GM12878 (cell line): ENCODE data around the gene DMRTB1. TPM values are rescaled to one million over a fixed set of nuclear protein-coding genes. Genes with fewer than 3 reads are reported as not detected.

ENCODE experiments used
- ATAC-seq: fragments of 200-7000 bp; cut with Tn5 transposase; 3 replicates; pipeline ENCODE4 v1.9.1; 2020; ENCODE audit warnings: mild to moderate bottlenecking, moderate library complexity
- BruUV-seq: library from RNA; stranded (reverse); fragments of 400-500 nt; replicated peaks from 2 replicates; lab custom pipeline; 2021; lab: Mats Ljungman, UMichigan
- CTCF ChIA-PET: fragments of 300-600 bp; sonication (Branson Sonifier 250); formaldehyde crosslinking; extraction: SDS; loops from one replicate; lab custom pipeline; 2021; ENCODE audit warnings: inconsistent platforms; lab: Yijun Ruan, JAX
- POLR2A ChIA-PET: fragments of 350-600 bp; formaldehyde crosslinking; extraction: SDS; loops from one replicate; lab custom pipeline; 2021; ENCODE audit warnings: inconsistent platforms; lab: Charles Lee
- RAD21 ChIA-PET: fragments of 300-600 bp; sonication (Branson Sonifier 250); formaldehyde crosslinking; loops from one replicate; lab custom pipeline; 2023; ENCODE audit warnings: antibody characterized with exemption; ENCODE audit not compliant: unreplicated experiment; lab: Charles Lee
- SMC1A ChIA-PET: fragments of 300-600 bp; sonication (Branson Sonifier 250); formaldehyde crosslinking; loops from one replicate; lab custom pipeline; 2023; ENCODE audit not compliant: unreplicated experiment, uncharacterized antibody; lab: Charles Lee
- DNase-seq: peaks from one replicate; pipeline ENCODE4 v3.0.0-alpha.2; 2011; ENCODE audit warnings: low read depth, low spot score
- FAIRE-seq: peaks from 3 replicates; lab custom pipeline; 2011; peaks lifted over from hg19 to GRCh38; lab: Jason Lieb, UNC
- H2AFZ ChIP-seq: 2 replicates; pipeline ENCODE4 v1.6.0; 2011; ENCODE audit warnings: low read depth, low read length, control low read depth; ENCODE audit not compliant: control insufficient read depth
- H3K27ac ChIP-seq: 2 replicates; pipeline ENCODE4 v1.5.1; 2011; ENCODE audit warnings: control low read depth; ENCODE audit not compliant: control insufficient read depth, insufficient read depth
- H3K27me3 ChIP-seq, 2 experiments: replicated peaks in 1 of 2; 2 replicates each; pipeline versions ENCODE4 v1.6.0 to v1.6.1; 2011; ENCODE audit warnings: low read length in 1 of 2; ENCODE audit not compliant: control insufficient read depth in 2 of 2, insufficient read depth in 2 of 2
- H3K36me3 ChIP-seq, 2 experiments: 2 replicates each; pipeline ENCODE4 v1.5.1; 2011; ENCODE audit warnings: low read length in 1 of 2; ENCODE audit not compliant: control insufficient read depth in 2 of 2, insufficient read depth in 2 of 2
- H3K4me1 ChIP-seq: 2 replicates; pipeline ENCODE4 v1.6.1; 2011; ENCODE audit warnings: mild to moderate bottlenecking, low read length, moderate library complexity, mixed read lengths; ENCODE audit not compliant: control insufficient read depth, insufficient read depth
- H3K4me2 ChIP-seq: 2 replicates; pipeline ENCODE4 v1.6.0; 2011; ENCODE audit warnings: control low read depth; ENCODE audit not compliant: control insufficient read depth, insufficient read depth
- H3K4me3 ChIP-seq: fragments of 200-600 bp; sonication (generic); 2 replicates; pipeline ENCODE4 v1.5.1; 2016
- H3K79me2 ChIP-seq: 2 replicates; pipeline ENCODE4 v1.6.0; 2011; ENCODE audit warnings: low read length; ENCODE audit not compliant: control insufficient read depth, insufficient read depth
- H3K9ac ChIP-seq: 2 replicates; pipeline ENCODE4 v1.8.0; 2011; ENCODE audit warnings: low read length, control low read depth, mixed read lengths; ENCODE audit not compliant: control insufficient read depth, insufficient read depth
- H3K9me3 ChIP-seq: replicated peaks from 3 replicates; pipeline ENCODE4 v1.5.1; 2011; ENCODE audit warnings: mild to moderate bottlenecking, low read length; ENCODE audit not compliant: control insufficient read depth, insufficient read depth
- H4K20me1 ChIP-seq: 2 replicates; pipeline ENCODE4 v1.6.0; 2011; ENCODE audit not compliant: control insufficient read depth, insufficient read depth
- SMC3 ChIP-seq: IDR thresholded peaks from 2 replicates; pipeline ENCODE4 v1.6.1; 2011; ENCODE audit warnings: low read length, improper control_type of control experiment, borderline replicate concordance
- WGBS: methylation state at CpG from one replicate; pipeline ENCODE4 v1.1.6; 2016; ENCODE audit warnings: low lambda C conversion rate; ENCODE audit not compliant: insufficient replicate concordance, insufficient coverage; ENCODE audit errors: missing lambda C conversion rate; 5-methylcytosine and 5-hydroxymethylcytosine counted together
- in situ Hi-C: fragments of 300-500 bp; cut with MboI; formaldehyde crosslinking; loops from 9 replicates; pipeline ENCODE4 v1.14.3; 2018; ENCODE audit warnings: mixed read lengths
- intact Hi-C: fragments of 100-400 bp; cut with micrococcal nuclease; formaldehyde crosslinking; loops from one replicate; pipeline ENCODE4 v1.14.2; 2022; ENCODE audit not compliant: unreplicated experiment
- polyA plus RNA-seq, 11 experiments: library from polyadenylated mRNA; depleted of rRNA in 4 of 11; unstranded in 6 of 11; stranded (reverse) in 5 of 11; fragments of >200 nt; fragmentation: Nextera tagmentation in 4 of 11; fragmentation: Illumina TruSeq in 1 of 11; extraction: Ambion mirVana in 4 of 11; extraction: Trizol in 1 of 11; gene quantifications; 1 replicate in 1 of 11; 2 replicates in 10 of 11; pipeline versions ENCODE4 v1.2.1 to v1.2.3, GENCODE V29; 2011 to 2016; ENCODE audit warnings: inconsistent platforms in 2 of 11, missing spikeins in 2 of 11, low read depth in 1 of 11
- total RNA-seq, 4 experiments: library from RNA; depleted of rRNA in 3 of 4; stranded (reverse); fragments of >200 nt in 3 of 4; fragmentation: Illumina TruSeq in 1 of 4; extraction: Trizol in 1 of 4; gene quantifications; 2 replicates each; pipeline versions ENCODE4 v1.2.1 to v1.2.3, GENCODE V29; 2013 to 2021
- TF ChIP-seq, protein P1 (sequence below): fragments of 450-650 bp; formaldehyde crosslinking; IDR thresholded peaks from 2 replicates; pipeline ENCODE4 v1.4.0; 2022; ENCODE audit warnings: mild to moderate bottlenecking, moderate library complexity

The DMRTB1 gene
- total and polyA plus RNA-seq, 10 of the 15 experiments (the other 5 are each of a cell fraction or from before 2014, with no cell fraction given): not detected

DNA sequence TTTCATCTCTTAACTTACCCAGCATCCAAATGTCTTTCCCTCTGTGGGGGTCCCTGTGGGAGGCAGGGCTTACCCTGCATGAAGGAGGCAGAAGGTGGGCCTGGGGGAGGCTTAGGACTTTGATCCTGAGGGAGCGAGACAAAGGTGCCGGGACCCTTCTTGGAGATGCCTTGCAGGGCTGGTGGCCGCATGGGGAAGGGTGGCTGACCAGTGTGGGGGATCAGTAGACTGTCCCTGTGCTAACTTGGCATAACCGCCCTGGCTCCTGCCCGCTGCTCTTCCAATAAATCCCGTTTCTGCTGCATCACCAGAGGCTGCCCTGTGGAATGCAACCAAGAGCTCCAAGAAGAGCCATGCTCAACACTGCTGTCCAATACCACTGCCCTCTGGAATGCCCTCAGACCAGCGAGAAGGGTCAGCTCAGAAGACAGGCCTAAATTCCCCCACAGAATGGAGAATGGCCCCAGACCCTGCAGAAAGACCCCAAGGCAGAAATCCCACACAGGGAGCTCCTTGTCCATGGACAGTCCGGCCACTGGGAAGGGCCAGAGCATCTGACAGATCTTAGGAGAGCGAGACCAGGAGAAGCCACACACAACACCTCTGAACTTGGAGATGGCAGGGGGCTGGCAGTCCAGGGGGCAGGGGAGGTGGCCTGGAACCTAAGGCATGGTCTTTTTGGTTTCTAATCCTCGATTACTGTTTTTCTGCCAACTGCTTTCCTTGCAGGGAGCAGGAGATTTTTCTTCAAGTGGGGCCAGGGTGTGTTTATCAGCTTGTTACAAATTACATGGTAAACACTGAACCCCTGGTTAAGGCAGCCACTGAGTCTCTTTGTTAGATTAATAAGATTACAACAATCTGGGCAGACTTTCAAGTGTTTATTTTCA lies 46.7 kb upstream of the DMRTB1 start:
- in situ Hi-C loops: no loop called here
- FAIRE-seq (no peak), DNase-seq (no peak), ATAC-seq (no peak)
- ChIA-PET CTCF (interaction anchor here (0.6 to 4.8 kb wide), 7 partner anchors 8 to 487 kb away, joined by 3 to 20 read pairs (median 4); no protein-coding TSS in a partner anchor), POLR2A (interaction anchor here (0.7 to 2.5 kb wide), 3 partner anchors 10 to 22 kb away, joined by 3 to 18 read pairs (median 10); no protein-coding TSS in a partner anchor), SMC1A (interaction anchor here (0.6 to 2.2 kb wide), 16 partner anchors 8 to 171 kb away, joined by 3 to 7 read pairs (median 4); no protein-coding TSS in a partner anchor), RAD21 (interaction anchor here (0.5 to 3.0 kb wide), 10 partner anchors 9 to 119 kb away, joined by 3 to 14 read pairs (median 5); no protein-coding TSS in a partner anchor)
- WGBS: 62% methylated on average over 10 of the region's 10 CpGs
- no peak overlapping the region for H3K4me3 ChIP-seq
- no TSS peak for BruUV-seq
- intact Hi-C loops: no loop called here
- no peak overlapping the region; the same call in 1 of the 2 replicates for H2AFZ ChIP-seq
- H3K36me3 ChIP-seq: no peaks in the 10 kb centered on the region
- H4K20me1 ChIP-seq: no peaks in the 10 kb centered on the region
- no peak for TF ChIP-seq SMC3
- TF ChIP-seq, protein P1, sequence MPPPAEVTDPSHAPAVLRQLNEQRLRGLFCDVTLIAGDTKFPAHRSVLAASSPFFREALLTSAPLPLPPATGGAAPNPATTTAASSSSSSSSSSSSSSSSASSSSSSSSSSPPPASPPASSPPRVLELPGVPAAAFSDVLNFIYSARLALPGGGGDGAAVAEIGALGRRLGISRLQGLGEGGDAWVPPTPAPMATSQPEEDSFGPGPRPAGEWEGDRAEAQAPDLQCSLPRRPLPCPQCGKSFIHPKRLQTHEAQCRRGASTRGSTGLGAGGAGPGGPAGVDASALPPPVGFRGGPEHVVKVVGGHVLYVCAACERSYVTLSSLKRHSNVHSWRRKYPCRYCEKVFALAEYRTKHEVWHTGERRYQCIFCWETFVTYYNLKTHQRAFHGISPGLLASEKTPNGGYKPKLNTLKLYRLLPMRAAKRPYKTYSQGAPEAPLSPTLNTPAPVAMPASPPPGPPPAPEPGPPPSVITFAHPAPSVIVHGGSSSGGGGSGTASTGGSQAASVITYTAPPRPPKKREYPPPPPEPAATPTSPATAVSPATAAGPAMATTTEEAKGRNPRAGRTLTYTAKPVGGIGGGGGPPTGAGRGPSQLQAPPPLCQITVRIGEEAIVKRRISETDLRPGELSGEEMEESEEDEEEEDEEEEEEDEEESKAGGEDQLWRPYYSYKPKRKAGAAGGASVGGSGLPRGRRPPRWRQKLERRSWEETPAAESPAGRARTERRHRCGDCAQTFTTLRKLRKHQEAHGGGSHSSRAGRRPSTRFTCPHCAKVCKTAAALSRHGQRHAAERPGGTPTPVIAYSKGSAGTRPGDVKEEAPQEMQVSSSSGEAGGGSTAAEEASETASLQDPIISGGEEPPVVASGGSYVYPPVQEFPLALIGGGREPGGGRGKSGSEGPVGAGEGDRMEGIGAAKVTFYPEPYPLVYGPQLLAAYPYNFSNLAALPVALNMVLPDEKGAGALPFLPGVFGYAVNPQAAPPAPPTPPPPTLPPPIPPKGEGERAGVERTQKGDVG (CRISPR knock-in tag): no peak
- H3K9ac ChIP-seq: no peak overlapping the region
- no peaks in the 10 kb centered on the region for H3K27me3 ChIP-seq
- no peak overlapping the region for H3K4me2 ChIP-seq
- H3K9me3 ChIP-seq: no peaks in the 10 kb centered on the region
- H3K4me1 ChIP-seq: peaks cover 38% of the 10 kb centered on the region
- H3K27ac ChIP-seq: peak overlapping the region; percentile 13
- H3K79me2 ChIP-seq: no peaks in the 10 kb centered on the region
